ENCODE data around the gene MCRS1. TPM values are rescaled to one million over a fixed set of nuclear protein-coding genes. Genes with fewer than 3 reads are reported as not detected.

MCRS1 gene
- total RNA-seq, 1 experiment from 2014 or later = 88.6 TPM

- H3K27ac ChIP-seq (ENCODE audit: low read length) = no peak overlapping the region
- no peak for DNase-seq (ENCODE audit: low read depth, low spot score)
- CTCF ChIA-PET = no interaction called here
- no peaks in the 10 kb centered on the region for H3K27me3 ChIP-seq (ENCODE audit: control insufficient read depth, insufficient read depth, low read length)
- H3K4me1 ChIP-seq (ENCODE audit: control insufficient read depth, insufficient read depth, low read length) = no peaks in the 10 kb centered on the region
- no peak overlapping the region for H3K4me3 ChIP-seq (ENCODE audit: low read depth in 2 of 2, low read length in 2 of 2)
- no peak for ATAC-seq
- intact Hi-C loops (cut with micrococcal nuclease; ENCODE audit: unreplicated experiment) (no loop called here), in situ Hi-C loops (cut with HindIII; ENCODE audit: low pct_unique_long_range_greater_than_20kb, low sequenced_read_pairs) (no loop called here)
- no TSS peak for BruUV-seq (replicated peaks)
- POLR2A ChIA-PET = interaction anchor here (0.6 kb wide), 1 partner anchor 165 kb away, joined by 3 read pairs; no protein-coding TSS in a partner anchor
- TF ChIP-seq POLR2AphosphoS5 (IDR thresholded peaks at IDR 0.05; ENCODE audit: low read depth, low read length) (no peak), CTCF (IDR thresholded peaks at IDR 0.05) (no peak), SIN3A (IDR thresholded peaks at IDR 0.05; ENCODE audit: borderline replicate concordance, insufficient read depth, low read depth, low read length) (no peak), TCF7L2 (IDR thresholded peaks at IDR 0.05; ENCODE audit: low read depth, low read length) (no peak)
- TF ChIP-seq, protein P1, sequence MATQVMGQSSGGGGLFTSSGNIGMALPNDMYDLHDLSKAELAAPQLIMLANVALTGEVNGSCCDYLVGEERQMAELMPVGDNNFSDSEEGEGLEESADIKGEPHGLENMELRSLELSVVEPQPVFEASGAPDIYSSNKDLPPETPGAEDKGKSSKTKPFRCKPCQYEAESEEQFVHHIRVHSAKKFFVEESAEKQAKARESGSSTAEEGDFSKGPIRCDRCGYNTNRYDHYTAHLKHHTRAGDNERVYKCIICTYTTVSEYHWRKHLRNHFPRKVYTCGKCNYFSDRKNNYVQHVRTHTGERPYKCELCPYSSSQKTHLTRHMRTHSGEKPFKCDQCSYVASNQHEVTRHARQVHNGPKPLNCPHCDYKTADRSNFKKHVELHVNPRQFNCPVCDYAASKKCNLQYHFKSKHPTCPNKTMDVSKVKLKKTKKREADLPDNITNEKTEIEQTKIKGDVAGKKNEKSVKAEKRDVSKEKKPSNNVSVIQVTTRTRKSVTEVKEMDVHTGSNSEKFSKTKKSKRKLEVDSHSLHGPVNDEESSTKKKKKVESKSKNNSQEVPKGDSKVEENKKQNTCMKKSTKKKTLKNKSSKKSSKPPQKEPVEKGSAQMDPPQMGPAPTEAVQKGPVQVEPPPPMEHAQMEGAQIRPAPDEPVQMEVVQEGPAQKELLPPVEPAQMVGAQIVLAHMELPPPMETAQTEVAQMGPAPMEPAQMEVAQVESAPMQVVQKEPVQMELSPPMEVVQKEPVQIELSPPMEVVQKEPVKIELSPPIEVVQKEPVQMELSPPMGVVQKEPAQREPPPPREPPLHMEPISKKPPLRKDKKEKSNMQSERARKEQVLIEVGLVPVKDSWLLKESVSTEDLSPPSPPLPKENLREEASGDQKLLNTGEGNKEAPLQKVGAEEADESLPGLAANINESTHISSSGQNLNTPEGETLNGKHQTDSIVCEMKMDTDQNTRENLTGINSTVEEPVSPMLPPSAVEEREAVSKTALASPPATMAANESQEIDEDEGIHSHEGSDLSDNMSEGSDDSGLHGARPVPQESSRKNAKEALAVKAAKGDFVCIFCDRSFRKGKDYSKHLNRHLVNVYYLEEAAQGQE (IDR thresholded peaks at IDR 0.05; ENCODE audit: insufficient read depth in 1 of 2, low read depth in 2 of 2, low read length in 1 of 2) = no peak
- H3K36me3 ChIP-seq (ENCODE audit: control insufficient read depth, insufficient read depth, low read length) = no peaks in the 10 kb centered on the region
- no peaks in the 10 kb centered on the region for H3K9me3 ChIP-seq (ENCODE audit: control insufficient read depth, insufficient read depth, low read depth, low read length)
Observed at GRCh38 chr12:49582850-49583249, 14.9 kb upstream of the MCRS1 start.

GRCh38 chr12:49582201-49582600, 14.3 kb upstream of the MCRS1 start:
- Histone ChIP-seq H3K27me3 (ENCODE audit: control insufficient read depth, insufficient read depth, low read length) (no peaks in the 10 kb centered on the region), H3K4me1 (ENCODE audit: control insufficient read depth, insufficient read depth, low read length) (no peaks in the 10 kb centered on the region), H3K36me3 (ENCODE audit: control insufficient read depth, insufficient read depth, low read length) (no peaks in the 10 kb centered on the region), H3K9me3 (ENCODE audit: control insufficient read depth, insufficient read depth, low read depth, low read length) (no peaks in the 10 kb centered on the region), H3K4me3 (ENCODE audit: low read depth in 2 of 2, low read length in 2 of 2) (no peak overlapping the region), H3K27ac (ENCODE audit: low read length) (no peak overlapping the region)
- CTCF ChIA-PET = no interaction called here
- DNase-seq (ENCODE audit: low read depth, low spot score) = no peak
- POLR2A ChIA-PET = interaction anchor here (0.7 kb wide), 1 partner anchor 254 kb away, joined by 4 read pairs; no protein-coding TSS in a partner anchor
- intact Hi-C loops (cut with micrococcal nuclease; ENCODE audit: unreplicated experiment) = no loop called here
- TF ChIP-seq CTCF (IDR thresholded peaks at IDR 0.05) = no peak
- TF ChIP-seq SIN3A (IDR thresholded peaks at IDR 0.05; ENCODE audit: borderline replicate concordance, insufficient read depth, low read depth, low read length) = no peak
- TF ChIP-seq, protein P1 (IDR thresholded peaks at IDR 0.05; ENCODE audit: insufficient read depth in 1 of 2, low read depth in 2 of 2, low read length in 1 of 2) = no peak
- TF ChIP-seq POLR2AphosphoS5 (IDR thresholded peaks at IDR 0.05; ENCODE audit: low read depth, low read length) = no peak
- TF ChIP-seq TCF7L2 (IDR thresholded peaks at IDR 0.05; ENCODE audit: low read depth, low read length) = no peak
- ATAC-seq = no peak
- BruUV-seq (replicated peaks) = no TSS peak
- in situ Hi-C loops (cut with HindIII; ENCODE audit: low pct_unique_long_range_greater_than_20kb, low sequenced_read_pairs) = no loop called here
